ENCODE data around the gene LRRC59.

DNA sequence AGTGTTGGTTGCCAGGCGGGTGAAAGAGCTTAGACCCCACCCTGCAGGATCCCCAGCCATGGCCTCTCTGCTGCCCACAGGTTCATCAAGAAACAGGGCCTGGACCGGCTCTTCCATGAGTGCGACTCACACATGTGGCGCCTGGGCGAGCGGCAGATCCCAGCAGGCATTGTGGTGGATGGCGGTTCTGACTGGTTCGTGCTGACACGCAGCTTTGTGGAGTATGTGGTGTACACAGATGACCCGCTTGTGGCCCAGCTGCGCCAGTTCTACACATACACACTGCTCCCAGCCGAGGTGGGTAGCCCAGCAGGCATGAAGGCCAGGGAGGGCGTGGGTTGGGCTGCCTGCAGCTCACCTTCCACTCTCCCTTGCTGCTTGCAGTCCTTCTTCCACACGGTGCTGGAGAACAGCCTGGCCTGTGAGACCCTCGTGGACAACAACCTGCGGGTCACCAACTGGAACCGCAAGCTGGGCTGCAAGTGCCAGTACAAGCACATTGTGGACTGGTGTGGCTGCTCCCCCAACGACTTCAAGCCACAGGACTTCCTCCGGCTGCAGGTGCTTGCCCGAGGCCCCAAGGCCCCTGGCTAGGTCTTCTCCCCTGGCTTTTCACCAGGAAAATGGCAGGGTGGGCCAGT is 41.5 kb downstream of the LRRC59 start:
- no peak for TF ChIP-seq ISL1 (CRISPR knock-in tag; IDR thresholded peaks at IDR 0.05)
- TF ChIP-seq, protein P1, sequence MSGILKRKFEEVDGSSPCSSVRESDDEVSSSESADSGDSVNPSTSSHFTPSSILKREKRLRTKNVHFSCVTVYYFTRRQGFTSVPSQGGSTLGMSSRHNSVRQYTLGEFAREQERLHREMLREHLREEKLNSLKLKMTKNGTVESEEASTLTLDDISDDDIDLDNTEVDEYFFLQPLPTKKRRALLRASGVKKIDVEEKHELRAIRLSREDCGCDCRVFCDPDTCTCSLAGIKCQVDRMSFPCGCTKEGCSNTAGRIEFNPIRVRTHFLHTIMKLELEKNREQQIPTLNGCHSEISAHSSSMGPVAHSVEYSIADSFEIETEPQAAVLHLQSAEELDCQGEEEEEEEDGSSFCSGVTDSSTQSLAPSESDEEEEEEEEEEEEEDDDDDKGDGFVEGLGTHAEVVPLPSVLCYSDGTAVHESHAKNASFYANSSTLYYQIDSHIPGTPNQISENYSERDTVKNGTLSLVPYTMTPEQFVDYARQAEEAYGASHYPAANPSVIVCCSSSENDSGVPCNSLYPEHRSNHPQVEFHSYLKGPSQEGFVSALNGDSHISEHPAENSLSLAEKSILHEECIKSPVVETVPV (CRISPR knock-in tag; IDR thresholded peaks at IDR 0.05), result no peak
- no peak for TF ChIP-seq ARNTL (CRISPR knock-in tag; IDR thresholded peaks at IDR 0.05; ENCODE audit: borderline replicate concordance, low read depth)
- TF ChIP-seq ZFP3 (CRISPR knock-in tag; IDR thresholded peaks at IDR 0.05), result no peak
- no peak for TF ChIP-seq ZFP30 (CRISPR knock-in tag; IDR thresholded peaks at IDR 0.05)
- TF ChIP-seq ZC3H10 (CRISPR knock-in tag; IDR thresholded peaks at IDR 0.05), result no peak
- no peak for TF ChIP-seq TCF4 (CRISPR knock-in tag; IDR thresholded peaks at IDR 0.05; ENCODE audit: borderline replicate concordance)
- TF ChIP-seq GLIS3 (CRISPR knock-in tag; IDR thresholded peaks at IDR 0.05), result no peak
- TF ChIP-seq OSR1 (CRISPR knock-in tag; IDR thresholded peaks at IDR 0.05), result no peak
